HCEC 1CT (cell line): ENCODE data around the gene GTF3C2.
"Not testable (repeated sequence)": the region's sequence is repeated elsewhere in the genome, so short reads cannot be mapped to it uniquely, and the experiment has no call there.

ENCODE experiments used
- DNase-seq: peaks from one replicate; pipeline ENCODE4 v3.0.0-alpha.2; 2017

Gene GTF3C2

DNA sequence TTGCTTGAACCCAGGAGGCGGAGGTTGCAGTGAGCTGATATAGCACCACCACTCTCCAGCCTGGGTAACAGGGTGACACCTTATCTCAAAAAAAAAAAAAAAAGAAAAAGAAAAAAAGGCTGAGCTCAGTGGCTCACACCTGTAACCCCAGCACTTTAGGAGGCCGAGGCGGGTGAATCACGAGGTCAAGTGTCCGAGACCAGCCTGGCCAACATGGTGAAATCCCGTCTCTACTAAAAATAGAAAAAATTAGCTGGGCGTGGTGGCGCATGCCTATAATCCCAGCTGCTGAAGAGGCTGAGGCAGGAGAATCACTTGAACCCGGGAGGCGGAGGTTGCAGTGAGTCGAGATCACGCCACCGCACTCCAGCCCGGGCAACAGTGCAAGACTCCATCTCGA lies 36.7 kb downstream of the GTF3C2 start:
- DNase-seq, result not testable (repeated sequence)

- DNase-seq, result no peak
Measured at GRCh38 chr2:27316655-27317412, 39.7 kb downstream of the GTF3C2 start.

- DNase-seq, result no peak
Measured at GRCh38 chr2:27315122-27315521, 41.4 kb downstream of the GTF3C2 start.

- no peak for DNase-seq
Measured at GRCh38 chr2:27314709-27315108, 41.9 kb downstream of the GTF3C2 start.

DNA sequence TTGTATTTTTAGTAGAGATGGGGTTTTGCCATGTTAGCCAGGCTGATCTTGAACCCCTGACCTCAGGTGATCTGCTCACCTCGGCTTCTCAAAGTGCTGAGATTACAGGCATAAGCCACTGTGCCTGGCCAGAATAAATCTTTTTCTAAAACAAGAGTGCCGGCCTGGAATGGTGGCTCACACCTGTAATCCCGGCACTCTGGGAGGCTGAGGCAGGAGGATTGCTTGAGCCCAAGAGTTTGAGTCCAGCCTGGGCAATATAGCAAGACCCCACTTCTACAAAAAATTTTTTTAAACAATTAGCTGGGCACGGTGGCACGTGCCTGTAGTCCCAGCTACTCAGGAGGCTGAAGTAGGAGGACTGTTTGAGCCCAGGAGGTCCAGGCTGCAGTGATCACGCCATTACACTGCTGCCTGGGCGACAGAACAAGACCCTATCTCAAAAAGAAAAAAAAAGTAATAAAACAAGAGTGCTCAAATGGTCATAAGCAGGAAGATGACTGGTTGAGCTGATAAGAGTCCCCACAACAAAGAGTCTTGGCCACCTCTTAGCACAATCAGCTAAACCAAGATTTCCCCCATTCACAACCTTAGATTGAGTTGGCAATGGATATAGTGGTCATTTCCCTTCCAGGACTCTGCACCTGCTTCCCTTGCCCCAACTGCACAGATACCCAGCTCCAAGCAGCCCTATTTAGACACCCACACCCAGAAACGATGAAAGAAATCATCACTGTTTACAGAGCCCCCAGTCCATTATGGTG lies 42.5 kb downstream of the GTF3C2 start:
- DNase-seq, result no peak

DNA sequence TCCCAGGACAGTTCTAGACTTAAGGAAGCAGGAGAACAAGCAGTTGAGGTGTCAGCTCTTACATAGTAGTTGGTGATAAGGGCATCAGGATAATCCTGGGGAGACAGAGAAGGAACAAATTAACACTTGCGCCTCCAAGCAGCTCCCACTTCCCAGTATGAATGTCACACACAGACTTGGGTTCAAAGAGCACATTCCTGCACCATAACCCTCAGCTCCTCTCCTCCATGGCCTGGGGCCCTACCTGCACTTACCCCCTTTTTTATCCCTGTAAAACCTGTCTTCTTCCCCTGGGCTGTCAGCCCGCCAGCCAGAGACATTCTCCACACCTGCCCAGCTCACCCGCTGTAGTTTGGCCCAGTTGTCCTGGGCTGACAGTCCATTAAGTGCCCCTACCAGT lies 44.4 kb downstream of the GTF3C2 start:
- no peak for DNase-seq

GRCh38 chr2:27309651-27310050 lies 46.9 kb downstream of the GTF3C2 start:
- DNase-seq, result no peak

DNA sequence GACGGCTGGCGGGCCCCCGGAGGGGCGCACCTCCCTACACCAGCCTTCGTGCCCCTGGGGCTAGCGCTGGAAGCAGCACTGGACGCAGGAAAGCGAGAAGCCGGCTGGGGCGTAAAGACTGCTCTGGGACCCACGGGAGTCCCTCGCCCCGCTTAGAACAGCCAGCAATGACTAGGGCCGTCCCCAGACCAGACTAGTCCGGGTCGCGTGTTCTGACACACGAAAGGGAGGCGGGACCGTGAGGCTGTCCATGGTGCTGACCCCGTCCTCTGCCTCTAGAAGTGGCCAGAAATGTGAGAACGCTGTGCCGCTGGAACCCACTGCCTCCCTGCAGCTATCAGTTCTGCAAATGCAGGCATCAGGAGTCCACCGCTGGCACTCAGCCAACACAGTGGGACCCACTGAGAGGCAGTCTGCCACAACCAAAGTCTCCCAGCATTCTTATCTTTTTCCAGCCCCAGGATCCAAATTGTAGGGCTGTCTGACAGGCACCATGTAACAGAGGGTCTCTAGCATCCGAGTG lies 48.1 kb downstream of the GTF3C2 start, which contains the start of gene UCN:
TSS of gene UCN (minus strand) at position 87 of the 523 bp plus-strand sequence. CDS start 550 bp downstream, outside the sequence.
- no peak for DNase-seq

DNA sequence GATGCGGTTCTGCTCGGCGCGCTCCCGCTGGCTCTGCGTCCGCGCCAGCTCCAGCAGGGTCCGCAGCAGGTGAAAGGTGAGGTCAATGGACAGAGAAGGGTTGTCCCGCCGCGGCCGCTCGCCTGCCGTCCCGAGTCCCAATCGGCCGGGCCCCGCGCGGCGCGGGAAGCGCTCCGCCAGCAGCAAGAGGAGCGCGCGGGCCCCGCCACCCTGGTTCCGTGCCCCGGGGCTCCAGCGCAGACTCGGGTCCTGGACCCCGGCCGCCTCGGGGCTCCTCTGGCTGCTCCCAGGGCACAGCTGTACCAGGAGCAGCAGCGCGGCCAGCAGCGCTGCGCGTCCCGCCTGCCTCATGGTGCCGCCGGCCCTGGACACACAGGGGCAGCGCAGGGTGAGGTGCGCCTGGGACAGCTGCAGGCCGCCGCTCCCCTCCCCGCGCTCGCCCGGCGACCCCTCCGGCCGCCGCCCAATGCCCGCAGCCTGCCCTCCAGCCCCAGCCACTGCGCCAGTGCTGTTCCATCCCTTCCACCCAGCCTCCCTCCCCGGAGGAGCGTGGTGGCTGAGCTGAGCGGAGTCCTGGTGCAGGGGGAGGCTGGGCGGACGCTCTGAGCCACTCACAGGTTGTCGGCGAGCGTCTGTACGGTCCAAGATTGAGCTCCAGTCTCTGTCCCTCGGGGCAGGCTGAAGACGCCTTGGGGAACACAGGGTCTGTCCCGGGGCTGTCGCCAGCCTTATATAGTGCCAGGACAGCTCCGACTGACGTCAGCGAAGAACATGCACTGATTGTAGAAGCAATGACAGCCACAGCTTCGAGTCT lies 48.8 kb downstream of the GTF3C2 start:
- DNase-seq, result no peak

DNA sequence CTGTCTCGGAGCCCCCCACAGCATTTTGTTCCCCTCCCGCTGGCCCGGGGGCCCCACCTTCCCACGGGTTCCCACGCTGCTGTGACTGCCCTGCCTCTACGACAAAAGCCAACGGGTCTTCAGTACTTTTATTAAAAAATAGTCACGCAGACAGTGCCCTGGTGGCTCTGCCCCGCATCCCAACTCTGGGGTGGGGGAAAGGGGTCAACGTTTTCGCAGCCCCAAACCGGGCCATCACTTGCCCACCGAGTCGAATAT lies 49.3 kb downstream of the GTF3C2 start:
- no peak for DNase-seq

DNA sequence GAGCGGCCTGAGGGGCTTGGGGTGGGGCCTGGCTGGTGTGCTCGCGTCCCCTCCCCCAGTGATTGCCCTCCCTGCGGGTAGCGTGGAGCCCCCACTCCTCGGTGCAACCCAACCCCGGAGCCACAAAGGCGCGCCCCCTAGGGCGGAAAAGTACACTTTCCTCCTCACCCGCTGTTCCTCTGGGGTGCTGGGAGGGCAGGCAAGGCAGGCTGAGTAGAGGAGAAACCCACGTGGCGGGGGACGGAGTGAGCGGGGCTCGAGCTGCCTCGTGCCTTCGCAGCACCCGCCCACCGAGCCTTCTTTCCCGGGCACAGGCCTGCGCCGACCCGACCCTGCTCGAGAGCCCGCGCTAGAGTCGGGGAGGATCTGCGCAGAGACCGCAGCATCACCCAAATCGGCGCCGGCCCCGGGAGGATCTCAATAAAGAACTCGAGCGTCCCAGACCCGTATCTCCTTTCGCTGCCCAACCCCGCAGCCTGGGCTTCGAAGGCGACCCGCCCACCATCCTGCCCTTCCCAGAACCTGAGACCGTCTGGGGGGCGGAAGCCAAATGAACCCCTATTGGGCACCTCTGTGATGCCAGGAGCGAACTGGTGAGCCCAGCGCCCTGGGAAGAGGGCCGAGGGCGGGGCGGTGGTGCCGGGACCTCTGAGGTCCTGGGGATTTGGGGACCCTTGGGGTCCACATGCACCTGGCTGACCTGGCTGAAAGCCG lies 49.8 kb downstream of the GTF3C2 start:
- no peak for DNase-seq

DNA sequence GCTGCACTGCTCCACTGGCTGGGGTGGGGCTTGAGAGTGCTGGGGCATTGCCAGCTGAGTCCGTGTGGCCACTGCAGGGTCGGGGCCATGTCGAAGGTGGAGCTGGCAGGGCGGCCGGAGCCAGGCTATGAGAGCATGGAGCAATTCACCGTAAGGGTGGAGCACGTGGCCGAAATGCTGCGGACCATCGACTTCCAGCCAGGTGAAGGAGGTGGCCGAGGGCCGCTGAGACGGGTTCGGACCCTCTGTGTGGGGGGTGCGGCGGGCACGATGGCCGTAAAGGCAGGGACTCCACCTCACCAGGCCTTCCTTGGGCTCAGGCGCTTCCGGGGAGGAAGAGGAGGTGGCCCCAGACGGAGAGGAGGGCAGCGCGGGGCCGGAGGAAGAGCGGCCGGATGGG lies 50.4 kb downstream of the GTF3C2 start:
- DNase-seq, result no peak

DNA sequence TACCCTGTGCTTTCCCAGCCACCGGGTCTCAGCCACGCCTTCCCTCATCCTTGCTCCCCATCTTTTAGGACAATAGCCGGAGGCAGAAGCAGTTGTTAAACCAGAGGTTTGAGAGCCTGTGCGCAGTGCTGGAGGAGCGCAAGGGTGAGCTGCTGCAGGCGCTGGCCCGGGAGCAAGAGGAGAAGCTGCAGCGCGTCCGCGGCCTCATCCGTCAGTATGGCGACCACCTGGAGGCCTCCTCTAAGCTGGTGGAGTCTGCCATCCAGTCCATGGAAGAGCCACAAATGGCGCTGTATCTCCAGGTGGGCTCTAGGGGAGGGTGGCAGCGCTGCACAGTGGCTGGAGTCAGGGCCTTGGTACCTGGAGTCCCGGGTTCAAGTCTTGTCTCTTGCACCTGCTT lies 51.0 kb downstream of the GTF3C2 start:
- no peak for DNase-seq

DNA sequence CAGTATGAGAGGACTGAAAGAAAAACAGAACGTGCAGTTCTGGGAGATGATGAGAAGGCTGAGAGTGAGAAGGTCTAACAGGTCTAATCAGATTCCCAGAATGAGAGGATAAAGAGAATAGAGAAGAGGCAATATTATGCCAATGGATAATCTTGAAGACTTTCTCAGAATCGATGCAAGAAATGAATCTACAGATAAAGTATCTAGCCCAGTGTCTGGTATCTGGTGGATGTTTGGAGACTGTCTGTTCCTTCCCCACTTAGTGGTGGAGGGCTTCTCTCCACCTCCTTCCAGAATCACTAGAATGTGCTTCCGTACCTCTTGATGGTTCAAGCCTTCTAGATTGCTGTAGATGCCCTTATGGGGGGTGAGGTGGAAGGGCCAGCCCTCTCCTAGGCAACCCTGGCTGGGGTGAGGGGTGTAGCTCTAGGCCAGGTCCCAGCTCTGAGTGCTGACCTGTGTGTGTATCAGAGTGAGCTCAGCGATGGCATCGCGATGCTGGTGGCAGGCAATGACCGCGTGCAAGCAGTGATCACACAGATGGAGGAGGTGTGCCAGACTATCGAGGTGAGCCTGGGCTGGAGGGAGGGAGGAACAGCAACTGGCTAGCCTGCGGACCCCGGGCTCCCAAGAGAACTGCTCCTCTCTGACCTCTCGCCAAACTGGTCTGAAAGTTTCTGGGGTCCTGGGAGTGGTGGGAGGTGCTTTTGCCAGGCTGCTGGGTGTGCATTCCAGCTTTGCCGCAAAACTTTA lies 51.9 kb downstream of the GTF3C2 start:
- no peak for DNase-seq

- DNase-seq, result peak; percentile 76
Measured at GRCh38 chr2:27303093-27304025, 53.2 kb downstream of the GTF3C2 start.

DNA sequence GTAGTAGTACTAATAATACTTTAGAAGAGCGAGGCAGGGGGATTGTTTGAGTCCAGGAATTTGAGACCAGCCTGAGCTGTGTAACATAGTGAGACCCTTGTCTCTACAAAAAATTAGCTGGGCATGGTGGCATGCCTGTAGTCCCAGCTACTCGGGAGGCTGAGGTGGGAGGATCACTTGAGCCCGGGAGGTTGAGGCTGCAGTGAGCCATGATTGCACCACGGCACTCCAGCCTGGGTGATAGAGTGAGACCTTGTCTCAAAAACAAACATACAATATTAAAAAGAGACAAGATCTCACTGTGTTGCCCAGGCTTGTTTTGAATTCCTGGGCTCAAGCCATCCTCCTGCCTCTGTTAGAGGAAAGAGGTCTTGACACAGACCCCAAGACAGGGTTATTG lies 56.0 kb downstream of the GTF3C2 start:
- DNase-seq, result not testable (repeated sequence)

- no peak for DNase-seq
Measured at GRCh38 chr2:27298391-27299080, 58.0 kb downstream of the GTF3C2 start.

DNA sequence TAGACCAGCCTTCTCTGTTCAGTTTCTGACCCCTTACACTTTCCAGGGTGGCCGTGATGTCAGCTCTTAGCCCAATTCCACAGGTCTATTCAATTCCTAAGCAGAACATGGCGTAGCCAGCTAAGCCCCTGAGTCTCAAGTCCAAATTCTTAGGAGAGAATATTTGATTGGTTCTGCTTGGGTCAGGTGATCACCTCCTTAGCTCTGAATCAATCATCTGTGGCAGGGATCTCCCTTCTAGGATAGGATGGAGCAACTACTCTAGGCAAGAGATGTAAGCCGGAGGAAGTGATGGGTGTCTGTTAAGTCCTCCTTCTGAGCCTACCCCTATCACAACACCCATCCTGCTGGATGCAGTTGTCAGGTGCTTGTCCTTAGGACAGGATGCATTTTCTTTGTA lies 59.4 kb downstream of the GTF3C2 start:
- DNase-seq, result no peak

GRCh38 chr2:27296481-27296880 lies 60.1 kb downstream of the GTF3C2 start:
- DNase-seq, result no peak

- no peak for DNase-seq
Measured at GRCh38 chr2:27294928-27295327, 61.6 kb downstream of the GTF3C2 start.
